GM12878 (cell line): ENCODE data around the gene CACTIN. TPM values are rescaled to one million over a fixed set of nuclear protein-coding genes. Genes with fewer than 3 reads are reported as not detected.
"Not testable (repeated sequence)": the region's sequence is repeated elsewhere in the genome, so short reads cannot be mapped to it uniquely, and the experiment has no call there.

ENCODE experiments used
- ATAC-seq: fragments of 200-7000 bp; cut with Tn5 transposase; 3 replicates; pipeline ENCODE4 v1.9.1; 2020; ENCODE audit warnings: mild to moderate bottlenecking, moderate library complexity
- BruUV-seq: library from RNA; stranded (reverse); fragments of 400-500 nt; replicated peaks from 2 replicates; lab custom pipeline; 2021; lab: Mats Ljungman, UMichigan
- CTCF ChIA-PET: fragments of 300-600 bp; sonication (Branson Sonifier 250); formaldehyde crosslinking; extraction: SDS; loops from one replicate; lab custom pipeline; 2021; ENCODE audit warnings: inconsistent platforms; lab: Yijun Ruan, JAX
- POLR2A ChIA-PET: fragments of 350-600 bp; formaldehyde crosslinking; extraction: SDS; loops from one replicate; lab custom pipeline; 2021; ENCODE audit warnings: inconsistent platforms; lab: Charles Lee
- RAD21 ChIA-PET: fragments of 300-600 bp; sonication (Branson Sonifier 250); formaldehyde crosslinking; loops from one replicate; lab custom pipeline; 2023; ENCODE audit warnings: antibody characterized with exemption; ENCODE audit not compliant: unreplicated experiment; lab: Charles Lee
- SMC1A ChIA-PET: fragments of 300-600 bp; sonication (Branson Sonifier 250); formaldehyde crosslinking; loops from one replicate; lab custom pipeline; 2023; ENCODE audit not compliant: unreplicated experiment, uncharacterized antibody; lab: Charles Lee
- DNase-seq: peaks from one replicate; pipeline ENCODE4 v3.0.0-alpha.2; 2011; ENCODE audit warnings: low read depth, low spot score
- FAIRE-seq: peaks from 3 replicates; lab custom pipeline; 2011; peaks lifted over from hg19 to GRCh38; lab: Jason Lieb, UNC
- H2AFZ ChIP-seq: 2 replicates; pipeline ENCODE4 v1.6.0; 2011; ENCODE audit warnings: low read depth, low read length, control low read depth; ENCODE audit not compliant: control insufficient read depth
- H3K27ac ChIP-seq: 2 replicates; pipeline ENCODE4 v1.5.1; 2011; ENCODE audit warnings: control low read depth; ENCODE audit not compliant: control insufficient read depth, insufficient read depth
- H3K27me3 ChIP-seq, 2 experiments: replicated peaks in 1 of 2; 2 replicates each; pipeline versions ENCODE4 v1.6.0 to v1.6.1; 2011; ENCODE audit warnings: low read length in 1 of 2; ENCODE audit not compliant: control insufficient read depth in 2 of 2, insufficient read depth in 2 of 2
- H3K36me3 ChIP-seq, 2 experiments: 2 replicates each; pipeline ENCODE4 v1.5.1; 2011; ENCODE audit warnings: low read length in 1 of 2; ENCODE audit not compliant: control insufficient read depth in 2 of 2, insufficient read depth in 2 of 2
- H3K4me1 ChIP-seq: 2 replicates; pipeline ENCODE4 v1.6.1; 2011; ENCODE audit warnings: mild to moderate bottlenecking, low read length, moderate library complexity, mixed read lengths; ENCODE audit not compliant: control insufficient read depth, insufficient read depth
- H3K4me2 ChIP-seq: 2 replicates; pipeline ENCODE4 v1.6.0; 2011; ENCODE audit warnings: control low read depth; ENCODE audit not compliant: control insufficient read depth, insufficient read depth
- H3K4me3 ChIP-seq: fragments of 200-600 bp; sonication (generic); 2 replicates; pipeline ENCODE4 v1.5.1; 2016
- H3K79me2 ChIP-seq: 2 replicates; pipeline ENCODE4 v1.6.0; 2011; ENCODE audit warnings: low read length; ENCODE audit not compliant: control insufficient read depth, insufficient read depth
- H3K9ac ChIP-seq: 2 replicates; pipeline ENCODE4 v1.8.0; 2011; ENCODE audit warnings: low read length, control low read depth, mixed read lengths; ENCODE audit not compliant: control insufficient read depth, insufficient read depth
- H3K9me3 ChIP-seq: replicated peaks from 3 replicates; pipeline ENCODE4 v1.5.1; 2011; ENCODE audit warnings: mild to moderate bottlenecking, low read length; ENCODE audit not compliant: control insufficient read depth, insufficient read depth
- H4K20me1 ChIP-seq: 2 replicates; pipeline ENCODE4 v1.6.0; 2011; ENCODE audit not compliant: control insufficient read depth, insufficient read depth
- BACH1 ChIP-seq: fragments of 450-650 bp; IDR thresholded peaks from 2 replicates; pipeline ENCODE4 v1.6.1; 2017; ENCODE audit warnings: mild to moderate bottlenecking, borderline replicate concordance
- BHLHE40 ChIP-seq, 2 experiments: fragments of 450-650 bp in 1 of 2; IDR thresholded peaks; 2 replicates each; pipeline ENCODE4 v1.6.1; 2011 to 2017; ENCODE audit warnings: low read depth in 2 of 2, borderline replicate concordance in 1 of 2, improper control_type of control experiment in 1 of 2, low read length in 1 of 2, mild to moderate bottlenecking in 1 of 2
- MEF2A ChIP-seq: IDR thresholded peaks from 2 replicates; pipeline ENCODE4 v1.6.1; 2011; ENCODE audit warnings: low read depth, mild to moderate bottlenecking, low read length, moderate library complexity; ENCODE audit not compliant: insufficient read depth
- MXI1 ChIP-seq: fragments of 150-350 bp; IDR thresholded peaks from 2 replicates; pipeline ENCODE4 v1.6.1; 2011; ENCODE audit warnings: low read depth, mild to moderate bottlenecking, inconsistent platforms, low read length, improper control_type of control experiment
- POLR2AphosphoS5 ChIP-seq: IDR thresholded peaks from 2 replicates; pipeline ENCODE4 v1.6.1; 2011; ENCODE audit warnings: mild to moderate bottlenecking, low read length, inconsistent platforms
- RAD51 ChIP-seq: fragments of 450-650 bp; IDR thresholded peaks from 2 replicates; pipeline ENCODE4 v1.6.1; 2016; ENCODE audit warnings: moderate library complexity, mild to moderate bottlenecking, inconsistent platforms
- RFX5 ChIP-seq: IDR thresholded peaks from 2 replicates; pipeline ENCODE4 v1.6.1; 2011; ENCODE audit warnings: low read depth, low read length, improper control_type of control experiment
- SUPT20H ChIP-seq: IDR thresholded peaks from 2 replicates; pipeline ENCODE4 v1.6.1; 2011; ENCODE audit warnings: low read depth, mild to moderate bottlenecking, low read length, moderate library complexity, borderline replicate concordance; ENCODE audit not compliant: control insufficient read depth
- ZNF217 ChIP-seq: fragments of 450-650 bp; IDR thresholded peaks from 2 replicates; pipeline ENCODE4 v1.6.1; 2017; ENCODE audit warnings: antibody characterized with exemption, mild to moderate bottlenecking
- WGBS: methylation state at CpG from one replicate; pipeline ENCODE4 v1.1.6; 2016; ENCODE audit warnings: low lambda C conversion rate; ENCODE audit not compliant: insufficient replicate concordance, insufficient coverage; ENCODE audit errors: missing lambda C conversion rate; 5-methylcytosine and 5-hydroxymethylcytosine counted together
- in situ Hi-C: fragments of 300-500 bp; cut with MboI; formaldehyde crosslinking; loops from 9 replicates; pipeline ENCODE4 v1.14.3; 2018; ENCODE audit warnings: mixed read lengths
- intact Hi-C: fragments of 100-400 bp; cut with micrococcal nuclease; formaldehyde crosslinking; loops from one replicate; pipeline ENCODE4 v1.14.2; 2022; ENCODE audit not compliant: unreplicated experiment
- polyA plus RNA-seq, 11 experiments: library from polyadenylated mRNA; depleted of rRNA in 4 of 11; unstranded in 6 of 11; stranded (reverse) in 5 of 11; fragments of >200 nt; fragmentation: Nextera tagmentation in 4 of 11; fragmentation: Illumina TruSeq in 1 of 11; extraction: Ambion mirVana in 4 of 11; extraction: Trizol in 1 of 11; gene quantifications; 1 replicate in 1 of 11; 2 replicates in 10 of 11; pipeline versions ENCODE4 v1.2.1 to v1.2.3, GENCODE V29; 2011 to 2016; ENCODE audit warnings: inconsistent platforms in 2 of 11, missing spikeins in 2 of 11, low read depth in 1 of 11
- total RNA-seq, 4 experiments: library from RNA; depleted of rRNA in 3 of 4; stranded (reverse); fragments of >200 nt in 3 of 4; fragmentation: Illumina TruSeq in 1 of 4; extraction: Trizol in 1 of 4; gene quantifications; 2 replicates each; pipeline versions ENCODE4 v1.2.1 to v1.2.3, GENCODE V29; 2013 to 2021
- TF ChIP-seq, protein P1 (sequence below): fragments of 450-650 bp; IDR thresholded peaks from 2 replicates; pipeline ENCODE4 v1.6.1; 2016; ENCODE audit warnings: mild to moderate bottlenecking

CACTIN gene
- total and polyA plus RNA-seq, 10 of the 15 experiments (the other 5 are each of a cell fraction or from before 2014, with no cell fraction given): 0.40 to 31.4 (median 12.5) TPM

DNA sequence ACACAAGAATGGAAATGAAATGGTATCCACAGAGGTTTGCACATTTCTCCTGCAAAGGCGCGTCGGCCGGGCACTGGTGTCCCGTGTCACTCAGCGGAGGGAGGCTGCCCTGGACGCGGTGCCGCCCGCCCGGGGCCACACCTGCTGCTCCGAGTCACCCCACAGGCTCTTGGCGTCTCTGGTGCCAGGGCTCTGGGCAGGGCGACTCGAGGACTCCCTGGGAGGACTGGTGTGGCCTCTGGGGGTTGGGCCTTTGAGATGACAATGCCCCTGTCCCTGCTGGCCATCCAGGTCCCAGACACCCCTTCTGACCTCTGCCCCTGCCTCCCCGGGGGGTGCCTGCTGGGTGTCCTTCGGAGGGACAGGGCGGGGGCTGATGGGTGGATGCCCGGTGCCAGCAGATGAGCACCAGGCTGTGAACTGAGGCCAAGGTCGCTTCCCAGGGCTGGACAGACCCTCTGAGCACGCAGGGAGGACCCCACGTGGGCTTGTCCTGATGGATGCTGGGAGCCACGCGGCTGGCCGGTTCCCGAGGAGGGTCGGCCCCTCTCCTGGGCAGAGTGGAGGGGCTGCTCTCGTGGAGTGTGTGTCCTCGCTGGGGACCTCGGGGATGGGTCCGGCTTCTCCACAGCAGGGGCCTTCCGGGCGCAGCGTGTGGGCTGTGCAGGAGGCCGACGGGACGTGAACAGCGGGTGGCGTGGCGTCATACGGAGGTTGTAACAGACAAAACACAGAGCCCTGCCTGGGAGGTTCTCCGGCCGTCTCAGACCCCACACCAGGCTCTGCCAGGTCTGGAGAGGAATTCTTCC, 4.7 kb upstream of the CACTIN start:
- Histone ChIP-seq H2AFZ (no peak overlapping the region), H3K79me2 (peaks cover 4% of the 10 kb centered on the region), H3K4me3 (no peak overlapping the region), H3K27ac (no peak overlapping the region), H3K4me1 (peaks cover 5% of the 10 kb centered on the region), H3K4me2 (no peak overlapping the region), H3K9ac (no peak overlapping the region), H3K27me3 (no peaks in the 10 kb centered on the region), H4K20me1 (no peaks in the 10 kb centered on the region), H3K9me3 (no peaks in the 10 kb centered on the region), H3K36me3 (no peaks in the 10 kb centered on the region)
- RAD21 ChIA-PET: no interaction called here
- in situ Hi-C loops (no loop called here), intact Hi-C loops (no loop called here)
- POLR2A ChIA-PET: no interaction called here
- CTCF ChIA-PET: interaction anchor here (0.6 kb wide), 1 partner anchor 21 kb away, joined by 3 read pairs; no protein-coding TSS in a partner anchor
- no peak for TF ChIP-seq SUPT20H
- no peak for TF ChIP-seq BACH1
- TF ChIP-seq, protein P1, sequence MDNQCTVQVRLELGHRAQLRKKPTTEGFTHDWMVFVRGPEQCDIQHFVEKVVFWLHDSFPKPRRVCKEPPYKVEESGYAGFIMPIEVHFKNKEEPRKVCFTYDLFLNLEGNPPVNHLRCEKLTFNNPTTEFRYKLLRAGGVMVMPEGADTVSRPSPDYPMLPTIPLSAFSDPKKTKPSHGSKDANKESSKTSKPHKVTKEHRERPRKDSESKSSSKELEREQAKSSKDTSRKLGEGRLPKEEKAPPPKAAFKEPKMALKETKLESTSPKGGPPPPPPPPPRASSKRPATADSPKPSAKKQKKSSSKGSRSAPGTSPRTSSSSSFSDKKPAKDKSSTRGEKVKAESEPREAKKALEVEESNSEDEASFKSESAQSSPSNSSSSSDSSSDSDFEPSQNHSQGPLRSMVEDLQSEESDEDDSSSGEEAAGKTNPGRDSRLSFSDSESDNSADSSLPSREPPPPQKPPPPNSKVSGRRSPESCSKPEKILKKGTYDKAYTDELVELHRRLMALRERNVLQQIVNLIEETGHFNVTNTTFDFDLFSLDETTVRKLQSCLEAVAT: no peak
- no peak for TF ChIP-seq MXI1
- no peak for TF ChIP-seq ZNF217
- no peak for TF ChIP-seq MEF2A
- TF ChIP-seq POLR2AphosphoS5: no peak
- no peak for TF ChIP-seq RFX5
- TF ChIP-seq BHLHE40 (IDR thresholded peaks at IDR 0.05; ENCODE audit: borderline replicate concordance in 1 of 2, low read depth in 2 of 2, low read length in 1 of 2): no peak
- TF ChIP-seq RAD51: no peak
- no TSS peak for BruUV-seq
- ATAC-seq: no peak
- 89% methylated on average over 43 of the region's 43 CpGs for WGBS
- no peak for FAIRE-seq
- SMC1A ChIA-PET: no interaction called here
- no peak for DNase-seq

DNA sequence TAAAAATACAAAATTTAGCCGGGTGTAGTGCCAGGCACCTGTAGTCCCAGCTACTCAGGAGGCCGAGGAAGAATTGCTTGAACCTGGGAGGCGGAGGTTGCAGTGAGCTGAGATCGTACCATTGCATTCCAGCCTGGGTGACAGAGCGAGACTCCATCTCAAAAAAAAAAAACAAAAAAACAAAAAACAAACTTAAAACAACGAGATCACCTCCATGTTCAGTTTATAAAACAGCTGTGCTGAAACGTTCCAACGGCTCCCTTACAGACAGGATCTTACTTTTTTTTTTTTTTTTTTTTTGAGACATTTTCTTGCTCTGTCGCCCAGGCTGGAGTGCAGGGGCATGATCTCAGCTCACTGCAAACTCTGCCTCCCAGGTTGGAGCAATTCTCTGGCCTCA, 2.2 kb upstream of the CACTIN start:
- H3K9ac ChIP-seq, FAIRE-seq, H3K36me3 ChIP-seq, H3K9me3 ChIP-seq, H3K27ac ChIP-seq, SMC1A ChIA-PET, H3K27me3 ChIP-seq, H2AFZ ChIP-seq, H3K4me1 ChIP-seq, CTCF ChIA-PET, RAD21 ChIA-PET, ATAC-seq, BruUV-seq, H4K20me1 ChIP-seq, H3K4me2 ChIP-seq, in situ Hi-C loops, H3K4me3 ChIP-seq, DNase-seq: not testable (repeated sequence)
- POLR2A ChIA-PET: interaction anchor here (0.6 kb wide), 1 partner anchor 669 kb away, joined by 4 read pairs; no protein-coding TSS in a partner anchor
- intact Hi-C loops: loop anchor here (5.0 kb wide), 1 partner anchor 71 kb away; the partner anchor contains the start of gene MFSD12
- peaks cover 21% of the 10 kb centered on the region for H3K79me2 ChIP-seq
- 63% methylated on average over 9 of the region's 9 CpGs for WGBS
